Liver (tissue), 9 donors: ENCODE results near the gene DSC2. TPM values are rescaled to one million over a fixed set of nuclear protein-coding genes. Genes with fewer than 3 reads are reported as not detected.

ENCODE experiments used
- DNase-seq: peaks from one replicate; pipeline ENCODE4 v3.0.0-alpha.2; 2017; ENCODE audit warnings: low spot score
- H3K27ac ChIP-seq, 2 donors: one replicate each; pipeline ENCODE4 v1.7.0; 2013; ENCODE audit warnings: inconsistent platforms in 2 of 2, low read length in 2 of 2, control low read depth in 1 of 2, low read depth in 1 of 2, mild to moderate bottlenecking in 1 of 2
- H3K27me3 ChIP-seq, 4 donors: one replicate each; pipeline versions ENCODE4 v1.6.1 to v1.7.0; 2013; ENCODE audit warnings: low read length in 3 of 4, inconsistent platforms in 1 of 4, mild to moderate bottlenecking in 1 of 4, moderate library complexity in 1 of 4; ENCODE audit not compliant: control insufficient read depth in 4 of 4, insufficient read depth in 4 of 4
- H3K36me3 ChIP-seq, 4 donors: one replicate each; pipeline versions ENCODE4 v1.6.1 to v1.7.0; 2013; ENCODE audit warnings: low read length in 3 of 4, mild to moderate bottlenecking in 3 of 4, low read depth in 1 of 4, moderate library complexity in 1 of 4; ENCODE audit not compliant: control insufficient read depth in 4 of 4, insufficient read depth in 3 of 4
- H3K4me1 ChIP-seq, 4 donors: one replicate each; pipeline versions ENCODE4 v1.6.1 to v1.7.0; 2013; ENCODE audit warnings: low read length in 3 of 4, mild to moderate bottlenecking in 3 of 4, moderate library complexity in 1 of 4; ENCODE audit not compliant: control insufficient read depth in 4 of 4, insufficient read depth in 4 of 4
- H3K4me3 ChIP-seq, 3 donors: one replicate each; pipeline versions ENCODE4 v1.6.1 to v1.7.0; 2013; ENCODE audit warnings: low read length in 3 of 3, control low read depth in 1 of 3, low read depth in 1 of 3, mild to moderate bottlenecking in 1 of 3
- H3K9ac ChIP-seq, 2 donors: one replicate each; pipeline ENCODE4 v1.7.0; 2013; ENCODE audit warnings: low read length in 2 of 2, mild to moderate bottlenecking in 2 of 2, moderate library complexity in 2 of 2, control low read depth in 1 of 2, low read depth in 1 of 2
- H3K9me3 ChIP-seq, 4 donors: one replicate each; pipeline versions ENCODE4 v1.6.1 to v1.7.0; 2013; ENCODE audit warnings: low read length in 3 of 4; ENCODE audit not compliant: control insufficient read depth in 4 of 4
- ATF3 ChIP-seq: IDR thresholded peaks from 2 replicates; pipeline ENCODE4 v1.6.1; 2016; ENCODE audit warnings: antibody characterized with exemption
- EGR1 ChIP-seq, 2 donors: IDR thresholded peaks; 2 replicates each; pipeline ENCODE4 v1.6.1; 2016 to 2018; ENCODE audit warnings: antibody characterized with exemption in 2 of 2, low read depth in 2 of 2
- FOXA1 ChIP-seq: IDR thresholded peaks from 2 replicates; pipeline ENCODE4 v1.6.1; 2016; ENCODE audit warnings: antibody characterized with exemption
- FOXA2 ChIP-seq: IDR thresholded peaks from 2 replicates; pipeline ENCODE4 v1.6.1; 2016; ENCODE audit warnings: antibody characterized with exemption
- GABPA ChIP-seq, 2 donors: IDR thresholded peaks in 1 of 2; conservative IDR thresholded peaks in 1 of 2; 2 replicates each; pipeline ENCODE4 v1.6.1; 2016; ENCODE audit warnings: antibody characterized with exemption in 2 of 2, mild to moderate bottlenecking in 1 of 2, moderate library complexity in 1 of 2
- HNF4G ChIP-seq: IDR thresholded peaks from 2 replicates; pipeline ENCODE4 v1.6.1; 2016; ENCODE audit warnings: antibody characterized with exemption
- JUND ChIP-seq, 2 donors: IDR thresholded peaks; 2 replicates each; pipeline ENCODE4 v1.6.1; 2016; ENCODE audit warnings: antibody characterized with exemption in 2 of 2
- NR2F2 ChIP-seq: IDR thresholded peaks from 2 replicates; pipeline ENCODE4 v1.6.1; 2016; ENCODE audit warnings: antibody characterized with exemption
- RAD21 ChIP-seq, 2 donors: IDR thresholded peaks; 2 replicates each; pipeline ENCODE4 v1.6.1; 2016; ENCODE audit warnings: antibody characterized with exemption in 2 of 2, mild to moderate bottlenecking in 2 of 2
- REST ChIP-seq: IDR thresholded peaks from 2 replicates; pipeline ENCODE4 v1.6.1; 2016; ENCODE audit warnings: antibody characterized with exemption, mild to moderate bottlenecking
- RXRA ChIP-seq, 2 donors: IDR thresholded peaks; 2 replicates each; pipeline ENCODE4 v1.6.1; 2017 to 2018; ENCODE audit warnings: antibody characterized with exemption in 2 of 2, mild to moderate bottlenecking in 1 of 2
- SP1 ChIP-seq: IDR thresholded peaks from 2 replicates; pipeline ENCODE4 v1.6.1; 2018; ENCODE audit warnings: antibody characterized with exemption, mild to moderate bottlenecking
- TAF1 ChIP-seq: conservative IDR thresholded peaks from 2 replicates; pipeline ENCODE4 v1.6.1; 2016; ENCODE audit warnings: antibody characterized with exemption, mild to moderate bottlenecking
- YY1 ChIP-seq: IDR thresholded peaks from 2 replicates; pipeline ENCODE4 v1.6.1; 2016; ENCODE audit warnings: antibody characterized with exemption, mild to moderate bottlenecking
- WGBS: extraction: QIAGEN DNeasy Blood & Tissue Kit; methylation state at CpG from one replicate; pipeline ENCODE4 v1.1.7; 2013; 5-methylcytosine and 5-hydroxymethylcytosine counted together
- polyA plus RNA-seq, 2 donors: library from polyadenylated mRNA; stranded (reverse) in 1 of 2; unstranded in 1 of 2; fragments of 200-250 nt in 1 of 2; fragments of >200 nt in 1 of 2; fragmentation: Nextera tagmentation in 1 of 2; extraction: Ambion mirVana in 1 of 2; gene quantifications; one replicate each; pipeline versions ENCODE4 v1.2.1 to v1.2.3, GENCODE V29; 2013 to 2015
- total RNA-seq, 2 donors: library from RNA; depleted of rRNA; stranded (reverse); fragments of >200 nt; gene quantifications; one replicate each; pipeline ENCODE4 v1.2.3, GENCODE V29; 2014
- TF ChIP-seq, protein P1 (sequence below): IDR thresholded peaks from 2 replicates; pipeline ENCODE4 v1.6.1; 2016; ENCODE audit warnings: antibody characterized with exemption
- TF ChIP-seq, protein P2 (sequence below): fragments of 150-350 bp; IDR thresholded peaks from 2 replicates; pipeline ENCODE4 v1.5.1; 2017; ENCODE audit warnings: improper control_type of control experiment, low read depth, low read length; ENCODE audit not compliant: missing input control
- TF ChIP-seq, protein P3 (sequence below): IDR thresholded peaks from 2 replicates; pipeline ENCODE4 v1.6.1; 2016; ENCODE audit warnings: antibody characterized with exemption
- donor health status: healthy.
- donor health status: healthy.
- donor health status: healthy.
- donor health status: healthy.
- donor health status: healthy.

The DSC2 gene
- total and polyA plus RNA-seq, 4 donors: 3.7 to 16.4 (median 7.4) TPM

- peaks cover 19 to 24% (median 20%) of the 10 kb centered on the region in 4 donors for H3K4me1 ChIP-seq
- peaks cover 0 to 29% (median 11%) of the 10 kb centered on the region in 4 donors for H3K27me3 ChIP-seq
- TF ChIP-seq, protein P1, sequence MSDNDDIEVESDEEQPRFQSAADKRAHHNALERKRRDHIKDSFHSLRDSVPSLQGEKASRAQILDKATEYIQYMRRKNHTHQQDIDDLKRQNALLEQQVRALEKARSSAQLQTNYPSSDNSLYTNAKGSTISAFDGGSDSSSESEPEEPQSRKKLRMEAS: no peak
- TF ChIP-seq GABPA (IDR thresholded peaks at IDR 0.05 in 1 of 2, conservative IDR thresholded peaks at IDR 0.05 in 1 of 2): no peak
- no peak for TF ChIP-seq HNF4G
- TF ChIP-seq ATF3: no peak
- TF ChIP-seq YY1: no peak
- TF ChIP-seq, protein P2, sequence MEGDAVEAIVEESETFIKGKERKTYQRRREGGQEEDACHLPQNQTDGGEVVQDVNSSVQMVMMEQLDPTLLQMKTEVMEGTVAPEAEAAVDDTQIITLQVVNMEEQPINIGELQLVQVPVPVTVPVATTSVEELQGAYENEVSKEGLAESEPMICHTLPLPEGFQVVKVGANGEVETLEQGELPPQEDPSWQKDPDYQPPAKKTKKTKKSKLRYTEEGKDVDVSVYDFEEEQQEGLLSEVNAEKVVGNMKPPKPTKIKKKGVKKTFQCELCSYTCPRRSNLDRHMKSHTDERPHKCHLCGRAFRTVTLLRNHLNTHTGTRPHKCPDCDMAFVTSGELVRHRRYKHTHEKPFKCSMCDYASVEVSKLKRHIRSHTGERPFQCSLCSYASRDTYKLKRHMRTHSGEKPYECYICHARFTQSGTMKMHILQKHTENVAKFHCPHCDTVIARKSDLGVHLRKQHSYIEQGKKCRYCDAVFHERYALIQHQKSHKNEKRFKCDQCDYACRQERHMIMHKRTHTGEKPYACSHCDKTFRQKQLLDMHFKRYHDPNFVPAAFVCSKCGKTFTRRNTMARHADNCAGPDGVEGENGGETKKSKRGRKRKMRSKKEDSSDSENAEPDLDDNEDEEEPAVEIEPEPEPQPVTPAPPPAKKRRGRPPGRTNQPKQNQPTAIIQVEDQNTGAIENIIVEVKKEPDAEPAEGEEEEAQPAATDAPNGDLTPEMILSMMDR: no peak
- no peak for TF ChIP-seq JUND (IDR thresholded peaks at IDR 0.05)
- TF ChIP-seq FOXA2: no peak
- no peak for TF ChIP-seq EGR1 (IDR thresholded peaks at IDR 0.05; ENCODE audit: low read depth in 2 of 2)
- no peak for TF ChIP-seq REST
- no peak for TF ChIP-seq FOXA1
- TF ChIP-seq, protein P3, sequence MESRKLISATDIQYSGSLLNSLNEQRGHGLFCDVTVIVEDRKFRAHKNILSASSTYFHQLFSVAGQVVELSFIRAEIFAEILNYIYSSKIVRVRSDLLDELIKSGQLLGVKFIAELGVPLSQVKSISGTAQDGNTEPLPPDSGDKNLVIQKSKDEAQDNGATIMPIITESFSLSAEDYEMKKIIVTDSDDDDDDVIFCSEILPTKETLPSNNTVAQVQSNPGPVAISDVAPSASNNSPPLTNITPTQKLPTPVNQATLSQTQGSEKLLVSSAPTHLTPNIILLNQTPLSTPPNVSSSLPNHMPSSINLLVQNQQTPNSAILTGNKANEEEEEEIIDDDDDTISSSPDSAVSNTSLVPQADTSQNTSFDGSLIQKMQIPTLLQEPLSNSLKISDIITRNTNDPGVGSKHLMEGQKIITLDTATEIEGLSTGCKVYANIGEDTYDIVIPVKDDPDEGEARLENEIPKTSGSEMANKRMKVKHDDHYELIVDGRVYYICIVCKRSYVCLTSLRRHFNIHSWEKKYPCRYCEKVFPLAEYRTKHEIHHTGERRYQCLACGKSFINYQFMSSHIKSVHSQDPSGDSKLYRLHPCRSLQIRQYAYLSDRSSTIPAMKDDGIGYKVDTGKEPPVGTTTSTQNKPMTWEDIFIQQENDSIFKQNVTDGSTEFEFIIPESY: no peak
- no peak for TF ChIP-seq RXRA (IDR thresholded peaks at IDR 0.05)
- TF ChIP-seq NR2F2: no peak
- no peak for TF ChIP-seq TAF1
- no peak overlapping the region for H3K9ac ChIP-seq
- H3K36me3 ChIP-seq: no peaks in the 10 kb centered on the region
- no peak overlapping the region for H3K27ac ChIP-seq
- DNase-seq: no peak
- H3K9me3 ChIP-seq: peaks cover 0 to 11% (median under 1%) of the 10 kb centered on the region in 4 donors
- 77% methylated on average over 3 of the region's 3 CpGs for WGBS
- H3K4me3 ChIP-seq: no peak overlapping the region
These were observed 57.3 kb downstream of the DSC2 start for GRCh38 chr18:31044926-31045325.

DNA sequence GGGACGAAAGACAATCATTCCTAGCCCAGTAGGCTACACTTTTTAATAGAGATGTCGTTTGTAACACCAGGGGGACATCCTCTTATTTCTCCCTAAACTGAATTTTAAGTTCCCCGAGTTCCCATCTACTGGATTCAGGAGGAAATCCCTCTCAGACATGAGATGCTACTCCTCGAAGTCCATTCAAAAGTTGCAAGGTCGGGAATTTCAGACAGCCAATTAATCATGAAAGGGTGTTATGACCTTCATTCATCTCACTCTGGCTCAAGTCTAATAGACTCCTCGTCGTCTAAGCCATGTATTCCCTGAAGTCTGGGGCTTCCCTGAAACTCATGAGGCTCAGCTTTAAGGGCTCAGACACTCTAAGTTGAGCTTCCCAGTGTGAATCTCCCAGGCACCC is 58.5 kb downstream of the DSC2 start:
- Histone ChIP-seq H3K27ac (no peak overlapping the region), H3K4me3 (no peak overlapping the region), H3K27me3 (peaks cover 0 to 30% (median 11%) of the 10 kb centered on the region in 4 donors), H3K9me3 (peaks cover 0 to 11% (median under 1%) of the 10 kb centered on the region in 4 donors), H3K36me3 (no peaks in the 10 kb centered on the region), H3K4me1 (peaks cover 19 to 24% (median 20%) of the 10 kb centered on the region in 4 donors), H3K9ac (no peak overlapping the region)
- no peak for DNase-seq
- WGBS: 56% methylated on average over 7 of the region's 7 CpGs
- no peak for TF ChIP-seq FOXA2
- no peak for TF ChIP-seq SP1
- no peak for TF ChIP-seq ATF3
- TF ChIP-seq, protein P2: no peak
- TF ChIP-seq NR2F2: no peak
- no peak for TF ChIP-seq RAD21 (IDR thresholded peaks at IDR 0.05)
- TF ChIP-seq REST: no peak
- no peak for TF ChIP-seq RXRA (IDR thresholded peaks at IDR 0.05)
- no peak for TF ChIP-seq EGR1 (IDR thresholded peaks at IDR 0.05; ENCODE audit: low read depth in 2 of 2)
